IPS-15b (cell line): ENCODE measurements around the gene RNF212B.

Experiments used
- H3K27me3 ChIP-seq: one replicate; pipeline ENCODE4 v1.6.1; 2013; ENCODE audit warnings: low read length; ENCODE audit not compliant: control insufficient read depth, insufficient read depth
- H3K36me3 ChIP-seq: one replicate; pipeline ENCODE4 v1.6.1; 2013; ENCODE audit warnings: low read length; ENCODE audit not compliant: control insufficient read depth, insufficient read depth
- H3K4me1 ChIP-seq: one replicate; pipeline ENCODE4 v1.6.1; 2013; ENCODE audit warnings: mild to moderate bottlenecking, low read length; ENCODE audit not compliant: control insufficient read depth, insufficient read depth
- H3K4me3 ChIP-seq: one replicate; pipeline ENCODE4 v1.5.1; 2013; ENCODE audit warnings: low read depth, low read length
- H3K9ac ChIP-seq: one replicate; pipeline ENCODE4 v1.6.1; 2013; ENCODE audit warnings: low read depth, mild to moderate bottlenecking, low read length
- H3K9me3 ChIP-seq: one replicate; pipeline ENCODE4 v1.6.1; 2013; ENCODE audit warnings: mild to moderate bottlenecking, low read length; ENCODE audit not compliant: control insufficient read depth, insufficient read depth

Gene RNF212B

GRCh38 chr14:23316300-23316699, 78.6 kb downstream of the RNF212B start:
- H3K9ac ChIP-seq: no peak overlapping the region
- H3K9me3 ChIP-seq: no peaks in the 10 kb centered on the region
- no peaks in the 10 kb centered on the region for H3K36me3 ChIP-seq

GRCh38 chr14:23319746-23320583, 82.2 kb downstream of the RNF212B start:
- Histone ChIP-seq H3K36me3 (peaks cover 11% of the 10 kb centered on the region), H3K27me3 (no peaks in the 10 kb centered on the region), H3K4me3 (peak overlapping the region; percentile 80), H3K9ac (peak overlapping the region; percentile 80), H3K9me3 (no peaks in the 10 kb centered on the region), H3K4me1 (peaks cover 3% of the 10 kb centered on the region)

More at GRCh38 chr14:23316300-23316699, 78.6 kb downstream of the RNF212B start:
- Histone ChIP-seq H3K27me3 (no peaks in the 10 kb centered on the region), H3K4me3 (no peak overlapping the region), H3K4me1 (no peaks in the 10 kb centered on the region)

GRCh38 chr14:23320584-23321571, 83.1 kb downstream of the RNF212B start, which contains the start of gene PABPN1:
Gene PABPN1 (plus strand): TSS chr14:23321457. CDS start chr14:23321470, 13 bp downstream.
- H3K27me3 ChIP-seq: no peaks in the 10 kb centered on the region
- peaks cover 13% of the 10 kb centered on the region for H3K36me3 ChIP-seq

GRCh38 chr14:23321572-23322547, 84.1 kb downstream of the RNF212B start:
- H3K4me3 ChIP-seq: peak overlapping the region; percentile 93
- H3K9ac ChIP-seq: peak overlapping the region; percentile 98
- no peaks in the 10 kb centered on the region for H3K9me3 ChIP-seq
- H3K27me3 ChIP-seq: no peaks in the 10 kb centered on the region
- peaks cover 13% of the 10 kb centered on the region for H3K36me3 ChIP-seq
- H3K4me1 ChIP-seq: peaks cover 3% of the 10 kb centered on the region

More at GRCh38 chr14:23320584-23321571, 83.1 kb downstream of the RNF212B start, which contains the start of gene PABPN1:
- Histone ChIP-seq H3K4me3 (peak within 1 kb of the TSS; percentile 93), H3K9me3 (no peaks in the 10 kb centered on the region), H3K9ac (peak within 1 kb of the TSS; percentile 98), H3K4me1 (peaks cover 3% of the 10 kb centered on the region)
